Measurements from ENCODE around the gene F3.

The F3 gene

GRCh38 chr1:94552071-94552586 lies 10.6 kb upstream of the F3 start:
- DNase-seq: no peak

GRCh38 chr1:94551449-94551848 lies 9.9 kb upstream of the F3 start:
- no peak for DNase-seq

GRCh38 chr1:94550800-94551241 lies 9.3 kb upstream of the F3 start:
- DNase-seq: no peak

GRCh38 chr1:94550396-94550795 lies 8.8 kb upstream of the F3 start:
- DNase-seq: no peak

- no peak for DNase-seq
Measured at GRCh38 chr1:94549706-94550105, 8.1 kb upstream of the F3 start.

- DNase-seq: no peak
Measured at GRCh38 chr1:94544706-94545490, 3.3 kb upstream of the F3 start.

- DNase-seq: no peak
Measured at GRCh38 chr1:94543893-94544635, 2.5 kb upstream of the F3 start.

GRCh38 chr1:94543001-94543400 lies 1.4 kb upstream of the F3 start:
- no peak for DNase-seq

- no peak for DNase-seq
Measured at GRCh38 chr1:94542088-94542870, 720 bp upstream of the F3 start.

GRCh38 chr1:94540440-94541245 lies 916 bp downstream of the F3 start:
- no peak for DNase-seq

GRCh38 chr1:94539496-94539895 lies 2.1 kb downstream of the F3 start:
- no peak for DNase-seq

GRCh38 chr1:94538243-94538827 lies 3.2 kb downstream of the F3 start:
- DNase-seq: no peak

GRCh38 chr1:94537254-94537653 lies 4.3 kb downstream of the F3 start:
- DNase-seq: no peak

GRCh38 chr1:94535879-94536278 lies 5.7 kb downstream of the F3 start:
- no peak for DNase-seq

GRCh38 chr1:94535095-94535494 lies 6.5 kb downstream of the F3 start:
- no peak for DNase-seq

- DNase-seq: no peak
Measured at GRCh38 chr1:94532077-94532476, 9.5 kb downstream of the F3 start.

GRCh38 chr1:94531664-94532063 lies 9.9 kb downstream of the F3 start:
- no peak for DNase-seq

GRCh38 chr1:94530373-94530878 lies 11.1 kb downstream of the F3 start:
- no peak for DNase-seq

GRCh38 chr1:94529416-94529815 lies 12.1 kb downstream of the F3 start:
- no peak for DNase-seq

GRCh38 chr1:94528826-94529225 lies 12.7 kb downstream of the F3 start:
- DNase-seq: no peak

- no peak for DNase-seq
Measured at GRCh38 chr1:94528299-94528698, 13.3 kb downstream of the F3 start.

Measured in CD4-positive, alpha-beta T cell treated with Interleukin-12 subunit alpha and Interleukin-12 subunit beta, for 1 hour (primary cell).